ENCODE data around the gene TRIM33.
A peak's percentile ranks its signal among the peaks of the same experiment; 100 is the strongest.

The TRIM33 gene

DNA sequence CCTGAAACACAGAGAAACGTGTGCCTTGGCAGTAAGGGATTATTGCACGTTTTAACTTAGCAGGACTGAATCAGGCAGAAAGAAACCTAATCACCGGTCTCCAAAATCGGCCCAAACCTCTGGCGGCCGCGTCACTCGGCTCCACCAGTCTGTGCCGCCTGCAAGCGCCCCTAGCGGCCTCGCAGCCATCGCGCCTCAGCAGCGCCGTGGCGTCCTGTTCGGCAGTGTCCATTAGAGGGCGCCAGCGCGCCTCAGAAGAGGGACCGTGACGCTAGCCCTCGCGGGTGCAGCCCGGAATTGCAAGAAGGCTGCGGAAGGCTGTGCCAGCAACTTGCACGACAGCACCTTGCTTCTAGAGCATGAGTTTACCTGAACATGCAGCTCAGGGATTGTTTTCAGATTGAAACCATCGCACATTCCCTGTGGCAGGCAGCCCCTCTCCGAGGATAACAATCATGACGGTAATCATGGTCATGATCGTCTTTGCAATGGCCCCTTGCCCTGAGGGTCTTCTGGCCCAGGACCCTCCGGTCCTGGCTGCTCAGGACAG lies 164.4 kb downstream of the TRIM33 start:
- DNase-seq: peak; percentile 86

DNA sequence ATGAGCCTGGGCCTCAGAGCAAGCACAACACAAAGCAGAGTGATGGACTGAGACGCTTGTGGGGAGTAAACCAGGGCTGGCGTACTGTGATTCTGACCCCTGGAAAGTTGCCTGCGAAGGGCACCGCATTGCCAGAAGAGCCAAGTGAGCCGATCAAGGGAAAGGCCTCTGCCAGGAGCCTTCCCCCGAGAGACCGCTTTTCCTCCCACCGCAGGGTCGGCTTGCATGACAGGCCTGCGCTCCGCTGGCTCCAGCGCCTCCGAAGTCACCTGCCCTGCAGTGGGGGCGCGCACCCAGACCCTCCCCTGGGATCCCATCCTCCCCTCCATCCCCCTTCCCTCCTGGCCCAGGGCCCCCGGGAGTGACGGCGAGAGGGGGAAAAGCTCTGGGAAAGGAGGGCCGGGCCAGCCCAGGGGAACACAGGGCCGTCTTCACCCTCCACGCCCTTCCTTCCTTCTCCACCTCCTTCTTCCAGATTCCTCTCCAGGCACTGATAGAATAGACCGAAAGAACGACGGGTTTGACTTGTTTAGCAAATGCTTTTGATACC lies 165.0 kb downstream of the TRIM33 start:
- DNase-seq: no peak

DNA sequence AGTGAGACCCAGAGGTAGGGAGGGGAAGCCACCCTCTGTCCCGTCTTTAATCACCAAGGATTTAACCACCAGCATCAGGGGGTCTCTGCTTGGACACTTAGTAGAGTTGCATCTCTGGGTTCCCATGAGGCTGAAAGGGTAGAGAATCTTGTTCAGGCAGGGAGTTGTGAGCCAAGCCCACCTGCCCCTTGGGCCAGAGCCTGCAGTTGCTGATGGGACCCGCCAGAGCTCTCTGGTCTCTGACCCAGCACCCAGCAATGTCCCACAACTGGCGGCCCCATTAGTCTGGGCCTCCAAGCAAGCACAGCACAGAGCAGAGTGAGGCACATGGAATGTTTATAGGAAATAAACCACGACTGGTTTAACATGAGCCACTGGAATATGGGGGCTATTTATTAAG lies 166.3 kb downstream of the TRIM33 start:
- DNase-seq: no peak

All from NCI-H510A (cell line).